HG03521 (cell line): ENCODE data around the gene ARSA.

ENCODE experiments used
- ATAC-seq: cut with Tn5 transposase; IDR thresholded peaks from one replicate; pipeline ENCODE4 v1.9.1; 2021; ENCODE audit warnings: mild to moderate bottlenecking, moderate library complexity; ENCODE audit not compliant: unreplicated experiment

The ARSA gene

GRCh38 chr22:50606165-50606945 is 21.6 kb downstream of the ARSA start:
- ATAC-seq, result no peak

DNA sequence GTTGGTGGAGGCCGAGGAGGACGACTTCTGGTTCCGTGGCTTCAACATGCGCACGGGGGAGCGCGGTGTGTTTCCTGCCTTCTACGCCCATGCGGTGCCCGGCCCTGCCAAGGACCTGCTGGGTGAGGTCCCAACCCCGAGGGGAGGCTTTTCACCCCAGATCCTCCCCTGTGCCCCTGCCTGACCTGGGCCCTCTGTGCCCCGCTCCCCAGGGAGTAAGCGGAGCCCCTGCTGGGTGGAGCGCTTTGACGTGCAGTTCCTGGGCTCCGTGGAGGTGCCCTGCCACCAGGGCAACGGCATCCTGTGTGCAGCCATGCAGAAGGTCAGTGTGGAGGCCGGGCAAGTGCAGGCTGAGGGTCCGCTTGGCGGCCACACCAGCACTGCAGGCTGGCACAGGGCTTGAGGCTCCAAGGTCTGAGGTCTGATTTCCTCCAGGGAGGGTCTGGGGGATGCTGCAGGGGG is 22.3 kb downstream of the ARSA start:
- no peak for ATAC-seq

DNA sequence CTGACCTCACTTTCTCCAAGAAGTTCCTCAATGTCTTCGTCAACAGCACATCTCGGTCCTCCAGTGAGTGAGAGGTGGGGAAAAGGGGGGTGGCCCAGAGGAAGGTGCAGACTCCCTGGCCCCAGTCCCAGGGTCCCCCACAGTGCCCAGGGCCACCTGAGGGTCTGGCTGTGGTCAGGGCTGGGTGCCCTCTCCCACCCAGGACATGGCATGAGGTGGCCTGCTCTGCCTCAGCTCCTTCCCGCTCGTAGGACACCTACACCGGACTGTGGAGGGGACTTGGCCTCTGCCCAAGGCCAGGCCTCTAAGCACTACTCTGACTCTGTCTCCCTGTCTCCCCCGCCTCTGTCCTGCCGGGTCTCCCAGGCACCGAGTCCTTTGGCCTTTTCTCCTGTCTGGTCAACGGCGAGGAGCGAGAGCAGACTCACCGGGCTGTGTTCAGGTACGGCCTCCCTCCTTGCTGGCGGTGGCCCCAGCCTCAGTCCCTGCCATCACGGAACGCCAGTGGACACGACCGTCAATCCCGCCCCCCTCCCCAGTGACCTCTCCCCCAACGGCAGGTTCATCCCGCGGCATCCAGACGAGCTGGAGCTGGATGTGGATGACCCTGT is 22.8 kb downstream of the ARSA start:
- ATAC-seq, result no peak

DNA sequence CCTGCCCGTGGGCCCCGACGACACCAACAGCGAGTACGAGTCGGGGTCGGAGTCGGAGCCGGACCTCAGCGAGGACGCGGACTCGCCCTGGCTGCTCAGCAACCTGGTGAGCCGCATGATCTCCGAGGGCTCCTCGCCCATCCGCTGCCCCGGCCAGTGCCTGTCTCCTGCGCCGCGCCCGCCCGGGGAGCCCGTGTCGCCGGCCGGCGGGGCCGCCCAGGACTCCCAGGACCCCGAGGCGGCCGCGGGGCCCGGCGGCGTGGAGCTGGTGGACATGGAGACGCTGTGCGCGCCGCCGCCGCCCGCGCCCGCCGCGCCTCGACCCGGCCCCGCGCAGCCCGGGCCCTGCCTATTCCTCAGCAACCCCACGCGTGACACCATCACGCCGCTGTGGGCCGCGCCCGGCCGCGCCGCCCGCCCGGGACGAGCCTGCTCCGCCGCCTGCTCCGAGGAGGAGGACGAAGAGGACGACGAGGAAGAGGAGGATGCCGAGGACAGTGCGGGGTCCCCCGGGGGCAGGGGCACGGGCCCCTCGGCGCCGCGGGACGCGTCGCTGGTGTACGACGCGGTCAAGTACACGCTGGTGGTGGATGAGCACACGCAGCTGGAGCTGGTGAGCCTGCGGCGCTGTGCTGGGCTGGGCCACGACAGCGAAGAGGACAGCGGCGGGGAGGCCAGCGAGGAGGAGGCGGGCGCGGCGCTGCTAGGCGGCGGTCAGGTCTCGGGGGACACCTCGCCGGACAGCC is 23.5 kb downstream of the ARSA start:
- no peak for ATAC-seq

DNA sequence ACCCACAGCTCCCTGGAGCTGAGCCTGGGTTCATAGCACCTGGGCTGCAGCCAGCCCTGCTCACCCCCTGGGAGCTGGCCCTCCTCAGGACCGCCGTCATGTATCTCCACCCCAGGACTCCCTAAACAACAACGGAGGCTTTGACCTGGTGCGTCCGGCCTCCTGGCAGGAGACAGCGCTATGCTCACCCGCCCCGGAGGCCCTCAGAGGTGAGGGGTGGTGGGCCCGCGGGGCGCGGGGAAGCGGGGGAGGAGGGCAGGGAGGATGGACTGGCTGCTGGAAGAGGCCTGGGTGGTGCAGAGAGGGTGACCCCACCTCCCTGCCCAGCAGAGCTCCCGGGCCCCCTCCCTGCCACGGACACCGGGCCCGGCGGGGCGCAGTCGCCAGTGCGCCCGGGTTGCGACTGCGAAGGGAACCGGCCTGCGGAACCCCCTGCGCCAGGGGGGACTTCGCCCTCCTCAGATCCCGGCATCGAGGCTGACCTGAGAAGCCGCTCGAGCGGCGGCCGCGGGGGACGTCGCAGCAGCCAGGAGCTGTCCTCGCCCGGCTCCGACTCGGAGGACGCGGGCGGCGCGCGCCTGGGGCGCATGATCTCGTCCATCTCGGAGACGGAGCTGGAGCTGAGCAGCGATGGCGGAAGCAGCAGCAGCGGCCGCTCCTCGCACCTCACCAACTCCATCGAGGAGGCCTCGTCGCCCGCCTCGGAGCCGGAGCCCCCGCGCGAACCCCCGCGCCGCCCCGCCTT is 24.3 kb downstream of the ARSA start:
- no peak for ATAC-seq

- ATAC-seq, result no peak
Measured at GRCh38 chr22:50602338-50602700, 25.6 kb downstream of the ARSA start.

DNA sequence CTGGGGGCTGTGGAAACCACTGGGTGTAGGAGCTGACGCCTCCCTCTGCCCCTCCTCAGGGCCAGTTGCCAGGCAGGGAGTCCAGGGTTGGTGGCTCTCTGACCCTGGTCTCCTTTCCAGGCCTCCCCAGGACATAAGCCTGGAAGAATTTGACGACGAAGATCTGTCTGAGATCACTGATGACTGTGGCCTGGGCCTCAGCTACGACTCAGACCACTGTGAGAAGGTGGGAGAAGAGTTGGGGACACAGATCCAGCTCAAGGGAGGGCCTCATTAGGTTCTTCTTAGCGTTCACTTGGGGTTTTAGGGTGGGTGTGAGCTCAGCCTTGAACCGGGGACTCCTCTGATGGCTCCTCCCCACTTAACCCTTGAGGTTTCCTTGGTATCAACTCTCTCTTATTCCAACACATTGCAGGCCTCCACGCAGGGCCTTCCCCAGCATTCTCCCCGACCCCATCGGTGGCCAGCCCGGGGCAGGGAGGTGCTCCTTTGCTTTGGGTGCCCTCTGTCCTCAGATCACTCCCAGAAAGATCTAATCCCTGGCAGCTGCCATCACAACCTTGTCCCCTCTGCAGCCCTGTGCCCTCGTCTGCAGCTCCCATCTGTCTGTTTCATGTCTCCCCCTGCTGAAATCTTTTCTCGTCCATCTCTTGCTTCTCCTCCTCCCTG is 26.1 kb downstream of the ARSA start:
- ATAC-seq, result no peak

DNA sequence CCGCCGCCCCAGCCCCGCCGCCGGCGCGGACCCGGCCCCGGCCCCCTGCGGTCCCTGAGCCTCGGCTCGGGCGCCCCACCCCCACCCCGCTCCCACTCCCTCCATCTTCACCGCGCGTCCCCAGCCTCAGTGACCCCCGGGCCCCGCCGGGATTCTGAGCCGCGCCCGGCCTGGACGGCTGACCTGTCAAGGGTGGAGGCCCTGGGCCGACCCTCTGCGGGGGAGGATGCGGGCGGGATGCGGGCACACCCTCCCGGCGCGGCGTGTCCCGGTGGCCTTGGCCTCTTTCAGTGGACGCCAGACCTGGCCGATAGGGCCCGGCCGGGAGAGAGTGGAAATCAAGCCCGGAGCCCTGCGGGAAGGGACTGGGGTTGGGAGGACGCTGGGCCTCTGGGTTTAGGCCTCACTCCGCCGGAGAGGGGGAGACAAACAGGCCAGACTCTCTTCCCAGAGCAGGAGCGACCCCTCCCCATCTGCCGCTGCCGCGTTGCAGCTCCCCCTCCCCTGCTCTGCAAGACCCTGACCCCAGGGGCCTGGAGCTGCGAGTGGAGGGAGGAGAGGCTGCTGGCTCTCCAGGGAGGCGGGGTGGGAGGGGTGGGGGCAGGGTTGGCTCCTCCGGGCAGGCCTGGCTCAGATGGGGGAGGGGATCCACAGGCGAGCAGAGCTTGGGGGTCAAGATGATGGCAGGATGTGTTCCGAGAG is 26.8 kb downstream of the ARSA start:
- no peak for ATAC-seq

- ATAC-seq, result no peak
Measured at GRCh38 chr22:50600538-50600937, 27.4 kb downstream of the ARSA start, which contains the start of gene MAPK8IP2. TSS of gene MAPK8IP2 (plus strand) at chr22:50600793. CDS start at chr22:50600819, 26 bp downstream.

- no peak for ATAC-seq
Measured at GRCh38 chr22:50599816-50600455, 28.0 kb downstream of the ARSA start.

- ATAC-seq, result no peak
Measured at GRCh38 chr22:50597097-50597496, 30.9 kb downstream of the ARSA start.

GRCh38 chr22:50595189-50595588 is 32.8 kb downstream of the ARSA start:
- no peak for ATAC-seq

GRCh38 chr22:50587407-50587806 is 40.5 kb downstream of the ARSA start:
- no peak for ATAC-seq

DNA sequence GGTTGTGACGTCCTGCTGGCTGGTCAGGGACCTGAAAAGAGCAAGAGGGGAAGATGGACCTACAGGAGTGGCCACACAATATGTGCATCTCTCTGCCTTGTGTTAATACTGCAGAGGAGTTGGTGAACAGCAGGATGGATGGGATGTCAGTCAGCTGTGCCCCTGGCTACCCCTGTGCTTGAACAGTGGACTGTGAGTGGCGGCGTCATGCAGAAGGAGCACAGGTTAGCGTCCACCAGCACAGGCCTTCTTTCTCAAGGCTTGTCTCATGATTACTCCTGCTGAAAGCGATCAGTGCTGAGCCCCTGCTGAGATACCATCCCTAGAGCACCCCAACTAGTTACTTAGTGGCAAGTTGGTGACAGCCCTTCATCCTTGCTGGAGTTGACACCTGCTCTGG is 41.5 kb downstream of the ARSA start:
- no peak for ATAC-seq

GRCh38 chr22:50585781-50586180 is 42.2 kb downstream of the ARSA start:
- no peak for ATAC-seq

GRCh38 chr22:50585238-50585637 is 42.7 kb downstream of the ARSA start:
- ATAC-seq, result no peak

- no peak for ATAC-seq
Measured at GRCh38 chr22:50584106-50585096, 43.6 kb downstream of the ARSA start.

GRCh38 chr22:50583294-50583861 is 44.6 kb downstream of the ARSA start:
- peak; percentile 24 for ATAC-seq
